NAMALWA (cell line): ENCODE measurements around the gene PIK3CD.
"Not testable (repeated sequence)": the region's sequence is repeated elsewhere in the genome, so short reads cannot be mapped to it uniquely, and the experiment has no call there.

Experiments used
- DNase-seq: peaks from one replicate; pipeline ENCODE4 v3.0.0-alpha.2; 2015; ENCODE audit warnings: low spot score

PIK3CD gene

GRCh38 chr1:9689971-9690381, 38.4 kb downstream of the PIK3CD start:
- no peak for DNase-seq

GRCh38 chr1:9690440-9691107, 39.0 kb downstream of the PIK3CD start:
- no peak for DNase-seq

- no peak for DNase-seq
Observed at GRCh38 chr1:9691108-9691445, 39.5 kb downstream of the PIK3CD start.

- no peak for DNase-seq
Observed at GRCh38 chr1:9691691-9692090, 40.2 kb downstream of the PIK3CD start.

GRCh38 chr1:9696793-9697192, 45.3 kb downstream of the PIK3CD start:
- DNase-seq: no peak

- DNase-seq: no peak
Observed at GRCh38 chr1:9699361-9699760, 47.8 kb downstream of the PIK3CD start.

- DNase-seq: no peak
Observed at GRCh38 chr1:9700340-9700739, 48.8 kb downstream of the PIK3CD start.

- no peak for DNase-seq
Observed at GRCh38 chr1:9701665-9702064, 50.1 kb downstream of the PIK3CD start.

GRCh38 chr1:9703165-9703509, 51.6 kb downstream of the PIK3CD start:
- DNase-seq: no peak

- no peak for DNase-seq
Observed at GRCh38 chr1:9703681-9704080, 52.1 kb downstream of the PIK3CD start.

GRCh38 chr1:9705337-9706093, 54.0 kb downstream of the PIK3CD start:
- DNase-seq: no peak

- DNase-seq: no peak
Observed at GRCh38 chr1:9706178-9706577, 54.6 kb downstream of the PIK3CD start.

- DNase-seq: no peak
Observed at GRCh38 chr1:9710037-9710436, 58.5 kb downstream of the PIK3CD start.

- no peak for DNase-seq
Observed at GRCh38 chr1:9711466-9712020, 60.0 kb downstream of the PIK3CD start.

GRCh38 chr1:9712767-9713166, 61.2 kb downstream of the PIK3CD start:
- not testable (repeated sequence) for DNase-seq

- peak; percentile 58 for DNase-seq
Observed at GRCh38 chr1:9714257-9714718, 62.8 kb downstream of the PIK3CD start.

- DNase-seq: no peak
Observed at GRCh38 chr1:9715536-9716226, 64.2 kb downstream of the PIK3CD start.

GRCh38 chr1:9716404-9717192, 65.1 kb downstream of the PIK3CD start:
- DNase-seq: no peak

- DNase-seq: peak; percentile 96
Observed at GRCh38 chr1:9717193-9718005, 65.9 kb downstream of the PIK3CD start.

- DNase-seq: no peak
Observed at GRCh38 chr1:9718006-9718680, 66.6 kb downstream of the PIK3CD start.
